H1 (cell line): ENCODE measurements around the gene SEPTIN5. TPM values are rescaled to one million over a fixed set of nuclear protein-coding genes. Genes with fewer than 3 reads are reported as not detected.

Source experiments
- GTF2F1 ChIP-seq: IDR thresholded peaks from 2 replicates; pipeline ENCODE4 v1.6.1; 2012; ENCODE audit warnings: low read depth, low read length, improper control_type of control experiment, borderline replicate concordance
- polyA plus RNA-seq, 7 experiments: library from polyadenylated mRNA; depleted of rRNA in 3 of 7; stranded (reverse) in 5 of 7; unstranded in 2 of 7; fragments of >200 nt in 5 of 7; fragments of 200-250 nt in 2 of 7; gene quantifications; 1 replicate in 5 of 7; 2 replicates in 1 of 7; 4 replicates in 1 of 7; pipeline versions ENCODE4 v1.2.1 to v1.2.3, GENCODE V29; 2011 to 2013; ENCODE audit warnings: missing spikeins in 2 of 7, mixed read lengths in 2 of 7
- total RNA-seq: library from RNA; stranded (reverse); fragmentation: NEBNext Ultra II Directional; extraction: Animal tissue kit (Norgen Biotek cat#: 25700); gene quantifications from 2 replicates; pipeline ENCODE4 v1.2.1, GENCODE V29; 2021

SEPTIN5 gene
- total and polyA plus RNA-seq, 2 of the 8 experiments (the other 6 are each of a cell fraction or from before 2014, with no cell fraction given): 6.0 to 8.6 TPM

DNA sequence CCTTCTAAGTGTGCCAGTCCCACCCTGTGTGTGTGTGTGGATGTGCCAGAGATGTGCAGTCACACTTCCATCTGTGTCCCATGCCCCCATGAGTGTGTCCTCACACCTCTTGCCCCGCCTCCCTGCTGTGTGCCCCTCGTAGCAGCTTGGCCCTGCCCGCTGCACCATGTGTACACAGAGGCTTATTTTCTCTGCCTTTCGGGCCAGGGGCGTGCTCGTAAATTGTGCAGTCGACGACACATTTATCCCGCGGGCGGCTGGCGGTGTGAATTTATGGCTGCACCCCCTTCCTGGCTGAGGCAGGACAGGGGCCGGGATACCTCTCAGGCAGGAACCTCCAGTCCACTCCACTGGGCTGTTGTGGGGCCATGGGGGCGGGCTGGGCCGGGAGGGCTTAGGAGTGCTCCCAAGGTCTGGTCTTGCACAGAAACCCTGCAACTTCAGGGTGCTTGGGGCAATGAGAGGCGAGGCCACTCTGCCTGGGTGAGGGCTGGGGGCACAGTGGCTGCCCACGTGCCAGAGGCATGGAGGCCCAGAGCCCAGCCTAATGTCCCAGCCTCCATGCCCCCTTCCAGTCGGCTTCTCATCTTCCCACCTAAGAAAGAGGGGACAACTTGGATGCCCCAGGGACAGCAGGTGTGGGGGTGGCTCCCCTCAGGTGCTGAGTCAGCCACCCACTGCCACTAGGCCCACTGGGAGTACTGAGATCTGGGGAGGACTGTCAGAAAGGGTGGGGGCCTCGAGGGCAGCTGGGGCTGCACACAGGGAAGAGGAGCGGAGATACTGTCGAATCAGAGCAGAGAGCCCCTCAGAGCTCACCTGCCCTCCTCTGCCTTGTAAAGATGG, 21.6 kb downstream of the SEPTIN5 start (continued):
- TF ChIP-seq GTF2F1: no peak
